BJ (cell line): ENCODE data around the gene STRADA. TPM values are rescaled to one million over a fixed set of nuclear protein-coding genes. Genes with fewer than 3 reads are reported as not detected.

Experiments
- CTCF ChIA-PET: fragments of 350-600 bp; formaldehyde crosslinking; extraction: SDS; loops from one replicate; lab custom pipeline; 2021; ENCODE audit warnings: antibody characterized with exemption, inconsistent platforms; lab: Yijun Ruan, JAX
- POLR2A ChIA-PET: fragments of 300-600 bp; sonication (Branson Sonifier 250); formaldehyde crosslinking; extraction: SDS; loops from one replicate; lab custom pipeline; 2021; ENCODE audit warnings: antibody characterized with exemption; lab: Charles Lee
- DNase-seq: peaks from one replicate; pipeline ENCODE4 v3.0.0-alpha.2; 2011; ENCODE audit warnings: low read depth
- H3K27me3 ChIP-seq: 2 replicates; pipeline ENCODE4 v1.6.0; 2011; ENCODE audit warnings: low read length; ENCODE audit not compliant: control insufficient read depth, insufficient read depth
- H3K36me3 ChIP-seq: 2 replicates; pipeline ENCODE4 v1.5.1; 2011; ENCODE audit warnings: low read length; ENCODE audit not compliant: control insufficient read depth, insufficient read depth
- H3K4me3 ChIP-seq: 2 replicates; pipeline ENCODE4 v1.5.1; 2011; ENCODE audit warnings: low read depth, mild to moderate bottlenecking, control low read depth, low read length
- CTCF ChIP-seq: IDR thresholded peaks from 2 replicates; pipeline ENCODE4 v1.5.1; 2011; ENCODE audit warnings: low read depth, mild to moderate bottlenecking, control low read depth, inconsistent platforms, low read length, moderate library complexity; ENCODE audit not compliant: insufficient read depth
- polyA plus RNA-seq: library from polyadenylated mRNA; depleted of rRNA; stranded (reverse); fragments of >200 nt; gene quantifications from 2 replicates; pipeline ENCODE4 v1.2.3, GENCODE V29; 2011

STRADA gene
- polyA plus RNA-seq, 1 experiment, result 30.9 TPM

- no peak for DNase-seq
- H3K4me3 ChIP-seq, result no peak overlapping the region
- CTCF ChIA-PET, result no interaction called here
- H3K27me3 ChIP-seq, result no peaks in the 10 kb centered on the region
- POLR2A ChIA-PET, result no interaction called here
- H3K36me3 ChIP-seq, result peaks cover 20% of the 10 kb centered on the region
- TF ChIP-seq CTCF, result no peak
Observed at GRCh38 chr17:63688396-63689020, 53.1 kb downstream of the STRADA start.

- ChIA-PET POLR2A (no interaction called here), CTCF (interaction anchor here (1.7 to 1.8 kb wide), 2 partner anchors 10 to 11 kb away, joined by 4 to 6 read pairs; no protein-coding TSS in a partner anchor)
- TF ChIP-seq CTCF, result no peak
- no peak for DNase-seq
- Histone ChIP-seq H3K4me3 (no peak overlapping the region), H3K27me3 (no peaks in the 10 kb centered on the region), H3K36me3 (peaks cover 17% of the 10 kb centered on the region)
Observed at GRCh38 chr17:63686138-63686685, 55.4 kb downstream of the STRADA start.

- H3K4me3 ChIP-seq, result no peak overlapping the region
- H3K36me3 ChIP-seq, result peaks cover 17% of the 10 kb centered on the region
- POLR2A ChIA-PET, result no interaction called here
- no peaks in the 10 kb centered on the region for H3K27me3 ChIP-seq
- TF ChIP-seq CTCF, result no peak
- DNase-seq, result no peak
- CTCF ChIA-PET, result no interaction called here
Observed at GRCh38 chr17:63685578-63685977, 56.0 kb downstream of the STRADA start.

GRCh38 chr17:63685041-63685440 lies 56.6 kb downstream of the STRADA start:
- CTCF ChIA-PET, result no interaction called here

GRCh38 chr17:63682981-63683380 lies 58.6 kb downstream of the STRADA start:
- no peak for DNase-seq
- TF ChIP-seq CTCF, result no peak
- Histone ChIP-seq H3K36me3 (peaks cover 8% of the 10 kb centered on the region), H3K4me3 (no peak overlapping the region), H3K27me3 (no peaks in the 10 kb centered on the region)
- POLR2A ChIA-PET, result no interaction called here
- CTCF ChIA-PET, result interaction anchor here (0.6 to 1.5 kb wide), 5 partner anchors 8 to 50 kb away, joined by 3 to 4 read pairs (median 3); no protein-coding TSS in a partner anchor

More at GRCh38 chr17:63685041-63685440, 56.6 kb downstream of the STRADA start:
- H3K36me3 ChIP-seq, result peaks cover 12% of the 10 kb centered on the region
- TF ChIP-seq CTCF, result no peak
- POLR2A ChIA-PET, result no interaction called here
- no peak for DNase-seq
- no peak overlapping the region for H3K4me3 ChIP-seq
- H3K27me3 ChIP-seq, result no peaks in the 10 kb centered on the region
